Activated CD8-positive, alpha-beta T cell treated with anti-CD3 and anti-CD28 coated beads for 36 hours (primary cell): ENCODE data around the gene ADAMTS13. TPM values are rescaled to one million over a fixed set of nuclear protein-coding genes. Genes with fewer than 3 reads are reported as not detected.

Experiments
- ATAC-seq: fragments of 200-7000 bp; cut with Tn5 transposase; one replicate; pipeline ENCODE4 v1.10.0; 2021; ENCODE audit warnings: mild to moderate bottlenecking, moderate library complexity
- CTCF ChIA-PET: fragments of 350-600 bp; sonication (Branson Sonifier 250); formaldehyde crosslinking; loops from one replicate; lab custom pipeline; 2021; ENCODE audit warnings: antibody characterized with exemption; lab: Charles Lee
- POLR2A ChIA-PET: fragments of 350-600 bp; sonication (Branson Sonifier 250); formaldehyde crosslinking; loops from one replicate; lab custom pipeline; 2021; ENCODE audit warnings: antibody characterized with exemption; lab: Charles Lee
- DNase-seq: peaks from one replicate; pipeline ENCODE4 v3.0.0-alpha.2; 2020
- H3K27ac Mint-ChIP-seq: one replicate; pipeline ENCODE4 v1.8.0; 2021; ENCODE audit warnings: mild to moderate bottlenecking, mixed read lengths
- H3K27me3 Mint-ChIP-seq: one replicate; pipeline ENCODE4 v1.8.0; 2021; ENCODE audit warnings: mixed read lengths
- H3K36me3 Mint-ChIP-seq: one replicate; pipeline ENCODE4 v1.8.0; 2021; ENCODE audit warnings: low read depth, mixed read lengths
- H3K4me1 Mint-ChIP-seq: one replicate; pipeline ENCODE4 v1.8.0; 2021; ENCODE audit warnings: low read depth, mixed read lengths
- H3K4me3 Mint-ChIP-seq: one replicate; pipeline ENCODE4 v1.8.0; 2021; ENCODE audit warnings: mild to moderate bottlenecking, moderate library complexity, mixed read lengths
- H3K9me3 Mint-ChIP-seq: one replicate; pipeline ENCODE4 v1.8.0; 2021; ENCODE audit warnings: mixed read lengths
- intact Hi-C: fragments of 100-400 bp; cut with micrococcal nuclease; formaldehyde crosslinking; loops from one replicate; pipeline ENCODE4 v1.10.0; 2022
- total RNA-seq, 2 experiments: library from RNA; stranded (reverse); gene quantifications; one replicate each; pipeline ENCODE4 v1.2.3, GENCODE V29; 2021
- TF ChIP-seq, protein P1 (sequence below): fragments of 200-600 bp; IDR thresholded peaks from one replicate; pipeline ENCODE4 v1.8.0; 2022; ENCODE audit warnings: antibody characterized with exemption, mild to moderate bottlenecking

ADAMTS13 gene
- total RNA-seq, 2 experiments from 2014 or later = 2.5 to 2.9 TPM

- TF ChIP-seq, protein P1, sequence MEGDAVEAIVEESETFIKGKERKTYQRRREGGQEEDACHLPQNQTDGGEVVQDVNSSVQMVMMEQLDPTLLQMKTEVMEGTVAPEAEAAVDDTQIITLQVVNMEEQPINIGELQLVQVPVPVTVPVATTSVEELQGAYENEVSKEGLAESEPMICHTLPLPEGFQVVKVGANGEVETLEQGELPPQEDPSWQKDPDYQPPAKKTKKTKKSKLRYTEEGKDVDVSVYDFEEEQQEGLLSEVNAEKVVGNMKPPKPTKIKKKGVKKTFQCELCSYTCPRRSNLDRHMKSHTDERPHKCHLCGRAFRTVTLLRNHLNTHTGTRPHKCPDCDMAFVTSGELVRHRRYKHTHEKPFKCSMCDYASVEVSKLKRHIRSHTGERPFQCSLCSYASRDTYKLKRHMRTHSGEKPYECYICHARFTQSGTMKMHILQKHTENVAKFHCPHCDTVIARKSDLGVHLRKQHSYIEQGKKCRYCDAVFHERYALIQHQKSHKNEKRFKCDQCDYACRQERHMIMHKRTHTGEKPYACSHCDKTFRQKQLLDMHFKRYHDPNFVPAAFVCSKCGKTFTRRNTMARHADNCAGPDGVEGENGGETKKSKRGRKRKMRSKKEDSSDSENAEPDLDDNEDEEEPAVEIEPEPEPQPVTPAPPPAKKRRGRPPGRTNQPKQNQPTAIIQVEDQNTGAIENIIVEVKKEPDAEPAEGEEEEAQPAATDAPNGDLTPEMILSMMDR = no peak
- Mint-ChIP-seq H3K27ac (no peak overlapping the region), H3K27me3 (no peaks in the 10 kb centered on the region), H3K36me3 (no peaks in the 10 kb centered on the region), H3K4me1 (no peaks in the 10 kb centered on the region), H3K4me3 (no peak overlapping the region), H3K9me3 (no peaks in the 10 kb centered on the region)
- intact Hi-C loops = no loop called here
- ChIA-PET POLR2A (interaction anchor here (0.9 kb wide), 1 partner anchor 243 kb away, joined by 3 read pairs; no protein-coding TSS in a partner anchor), CTCF (interaction anchor here (0.8 to 1.3 kb wide), 3 partner anchors 9 to 90 kb away, joined by 3 read pairs; no protein-coding TSS in a partner anchor)
- DNase-seq (no peak), ATAC-seq (no peak)
Observed at GRCh38 chr9:133495327-133496293, 73.4 kb downstream of the ADAMTS13 start.

- Mint-ChIP-seq H3K9me3 (peaks cover 6% of the 10 kb centered on the region), H3K4me1 (no peaks in the 10 kb centered on the region), H3K27ac (no peak overlapping the region), H3K27me3 (no peaks in the 10 kb centered on the region), H3K4me3 (no peak overlapping the region), H3K36me3 (no peaks in the 10 kb centered on the region)
- POLR2A ChIA-PET = interaction anchor here (0.9 kb wide), 1 partner anchor 241 kb away, joined by 3 read pairs; no protein-coding TSS in a partner anchor
- DNase-seq = no peak
- TF ChIP-seq, protein P1 = no peak
- ATAC-seq = no peak
- intact Hi-C loops = no loop called here
- CTCF ChIA-PET = interaction anchor here (1.3 kb wide), 1 partner anchor 12 kb away, joined by 3 read pairs; no protein-coding TSS in a partner anchor
Observed at GRCh38 chr9:133496861-133497842, 75.0 kb downstream of the ADAMTS13 start.

DNA sequence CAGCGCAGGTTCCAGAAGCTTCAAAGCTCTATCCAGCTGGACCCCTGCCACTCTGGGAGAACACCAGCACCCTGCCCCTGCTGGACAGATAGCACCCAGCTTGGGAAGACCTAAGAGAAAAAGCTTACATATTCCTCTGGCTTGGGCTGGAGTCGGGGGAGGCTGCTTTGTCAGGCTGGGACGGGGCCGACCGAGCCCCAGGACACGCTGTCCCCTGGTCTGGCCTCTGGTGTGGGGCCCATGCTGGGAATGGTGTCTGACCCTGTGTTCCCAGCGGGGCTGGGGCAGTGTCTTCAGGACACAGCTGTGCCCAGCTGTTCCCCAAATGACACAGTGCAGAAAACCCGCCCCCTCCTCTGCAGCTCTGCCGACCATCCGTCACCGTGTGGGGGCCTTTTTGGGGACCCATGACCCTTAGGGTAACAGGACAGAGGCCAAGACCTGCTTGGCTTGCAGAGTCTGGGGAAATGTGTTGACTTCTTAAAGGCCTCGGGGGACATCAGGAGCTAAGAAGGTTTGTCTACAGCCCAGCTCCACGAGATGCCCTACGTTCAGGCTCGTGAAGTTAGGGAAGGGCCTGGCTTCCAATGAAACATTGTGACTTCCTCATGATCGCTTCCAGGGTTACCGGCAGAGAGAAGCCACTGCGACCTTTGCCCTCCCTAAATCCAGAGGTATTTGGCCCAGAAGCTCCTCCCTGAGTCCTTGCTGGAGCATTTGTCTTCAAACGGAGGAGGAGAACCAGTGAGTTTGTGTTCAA lies 77.1 kb downstream of the ADAMTS13 start:
- ChIA-PET POLR2A (no interaction called here), CTCF (no interaction called here)
- DNase-seq = no peak
- intact Hi-C loops = no loop called here
- no peak for ATAC-seq
- Mint-ChIP-seq H3K4me3 (no peak overlapping the region), H3K9me3 (peaks cover 12% of the 10 kb centered on the region), H3K27ac (no peak overlapping the region), H3K27me3 (no peaks in the 10 kb centered on the region), H3K4me1 (no peaks in the 10 kb centered on the region), H3K36me3 (no peaks in the 10 kb centered on the region)
- TF ChIP-seq, protein P1 = no peak

GRCh38 chr9:133499892-133500270 lies 77.7 kb downstream of the ADAMTS13 start:
- POLR2A ChIA-PET = no interaction called here
- H3K9me3 Mint-ChIP-seq = peaks cover 12% of the 10 kb centered on the region
- CTCF ChIA-PET = no interaction called here
- H3K36me3 Mint-ChIP-seq = no peaks in the 10 kb centered on the region
- no peaks in the 10 kb centered on the region for H3K4me1 Mint-ChIP-seq
- no peaks in the 10 kb centered on the region for H3K27me3 Mint-ChIP-seq
- ATAC-seq (no peak), DNase-seq (no peak)
- H3K4me3 Mint-ChIP-seq = no peak overlapping the region
- intact Hi-C loops = no loop called here
- H3K27ac Mint-ChIP-seq = no peak overlapping the region
- TF ChIP-seq, protein P1 = no peak
